Measurements from ENCODE around the gene KDM4F.

KDM4F gene

DNA sequence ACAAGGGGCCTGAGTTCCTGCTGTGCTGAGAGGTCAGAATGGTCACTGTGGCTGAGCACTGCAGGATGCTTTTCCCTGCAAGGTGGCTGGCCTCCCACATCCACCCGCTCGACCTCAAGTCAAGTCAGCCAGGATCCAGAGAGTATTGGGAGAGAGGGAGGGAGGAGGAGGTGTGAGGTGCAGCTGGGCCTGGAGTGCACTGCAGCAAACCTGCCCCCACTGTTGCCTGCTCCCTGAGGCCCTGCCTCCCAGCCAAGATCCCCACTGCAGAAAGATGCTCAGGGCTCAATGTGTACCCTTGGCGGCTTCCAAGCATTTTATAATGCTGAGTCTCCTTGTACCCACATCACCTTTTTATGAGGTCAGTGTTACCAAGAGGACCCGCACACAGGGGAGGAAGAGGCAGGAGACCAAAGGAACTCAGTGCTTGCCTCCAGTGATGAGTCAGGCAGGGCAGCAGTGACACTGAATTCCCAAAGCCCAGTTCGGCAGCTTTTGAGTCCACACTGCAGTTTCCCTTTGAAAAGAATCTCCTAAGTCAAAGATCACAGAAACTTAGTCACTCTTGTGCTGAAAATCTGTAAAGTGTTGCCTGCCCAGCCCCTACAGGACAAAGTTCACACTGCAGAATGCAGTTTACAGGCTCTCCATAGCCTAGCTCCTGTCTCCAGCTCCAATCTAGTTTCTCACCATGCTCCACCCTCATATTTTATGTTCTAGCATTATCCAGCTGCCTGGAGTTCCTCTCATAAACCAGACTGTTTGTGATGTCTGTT lies 43.5 kb downstream of the KDM4F start:
- no peak for DNase-seq

GRCh38 chr11:95093548-95093947 lies 44.3 kb downstream of the KDM4F start:
- DNase-seq, result peak in 2 of 3 experiments; percentile 27 to 57

- peak in 1 of 3 experiments; percentile 36 for DNase-seq
These were observed 46.8 kb downstream of the KDM4F start for GRCh38 chr11:95095858-95096587.

DNA sequence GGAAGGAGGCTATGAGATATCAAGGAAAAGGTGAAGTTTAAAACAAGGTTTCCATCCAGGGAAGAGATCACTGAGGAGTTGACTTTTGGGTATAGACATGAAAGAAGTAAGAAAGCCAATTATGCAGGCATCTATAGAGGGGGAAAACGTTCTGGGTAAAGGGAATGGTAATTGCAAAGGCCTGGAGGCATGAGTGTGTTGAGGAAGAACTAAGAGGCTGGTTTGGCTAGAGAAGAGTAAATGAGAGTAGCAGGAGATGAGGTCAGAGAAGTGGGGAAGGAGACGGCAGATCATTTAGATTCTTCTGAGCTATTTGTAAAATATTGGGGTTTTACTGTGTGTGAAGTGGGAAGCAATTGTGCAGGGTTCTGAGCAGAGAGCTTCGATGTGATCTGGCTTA lies 48.0 kb downstream of the KDM4F start:
- no peak for DNase-seq

DNA sequence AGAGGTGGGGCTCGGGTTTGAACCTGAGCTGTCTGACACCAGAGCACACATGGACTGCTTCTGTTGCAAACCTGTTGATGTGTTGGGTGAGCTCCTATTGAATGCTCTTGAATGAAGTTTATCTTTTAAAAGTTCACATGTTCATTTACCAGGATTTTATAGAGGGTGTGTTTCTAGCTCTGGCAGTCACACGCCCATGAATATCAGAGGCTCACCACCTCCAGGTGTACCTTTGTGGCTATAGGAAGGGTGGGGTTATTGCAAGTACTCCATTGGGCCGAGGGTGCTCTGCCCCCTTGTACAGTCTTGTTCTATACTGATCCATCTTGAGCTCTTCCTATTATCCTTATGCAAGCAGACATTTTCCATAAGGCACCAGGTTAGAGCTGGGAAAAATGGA lies 49.6 kb downstream of the KDM4F start:
- no peak for DNase-seq

DNA sequence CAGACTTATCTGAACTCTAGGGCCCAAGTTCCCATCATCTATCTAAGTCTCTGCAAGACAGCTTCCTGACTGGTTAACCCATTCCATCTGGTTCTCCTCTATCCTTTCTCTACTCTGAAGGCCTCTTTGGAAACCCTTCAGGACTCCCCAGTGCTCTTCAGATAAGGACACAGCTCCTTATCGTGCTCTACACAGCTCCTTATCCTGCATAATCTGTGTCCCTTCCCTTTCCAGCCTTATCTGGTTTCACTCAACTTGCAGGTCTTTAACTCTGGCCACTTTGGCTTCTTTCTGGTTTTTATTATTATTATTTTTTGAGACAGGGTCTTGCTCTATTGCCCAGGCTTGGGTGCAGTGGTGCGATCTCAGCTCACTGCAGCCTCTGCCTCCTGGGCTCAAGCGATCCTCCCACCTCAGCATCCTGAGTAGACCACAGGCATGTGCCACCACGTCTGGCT lies 51.0 kb downstream of the KDM4F start:
- no peak for DNase-seq

All from NCI-H1417 (cell line).